Activated CD4-positive, alpha-beta T cell treated with anti-CD3 and anti-CD28 coated beads, Interleukin-2, amount 50 U/mL, for 24 hours (primary cell): ENCODE results near the gene GRAP.
A peak's percentile ranks its signal among the peaks of the same experiment; 100 is the strongest.

Experiments used
- DNase-seq, 2 donors: peaks; one replicate each; pipeline ENCODE4 v3.0.0-alpha.2; 2020; ENCODE audit warnings: low read depth in 1 of 2, low spot score in 1 of 2

Gene GRAP

GRCh38 chr17:19019041-19019941, 27.5 kb downstream of the GRAP start:
- DNase-seq: no peak

- no peak for DNase-seq
Observed at GRCh38 chr17:19018600-19018950, 28.2 kb downstream of the GRAP start.

GRCh38 chr17:19017804-19018599, 28.8 kb downstream of the GRAP start:
- no peak for DNase-seq

DNA sequence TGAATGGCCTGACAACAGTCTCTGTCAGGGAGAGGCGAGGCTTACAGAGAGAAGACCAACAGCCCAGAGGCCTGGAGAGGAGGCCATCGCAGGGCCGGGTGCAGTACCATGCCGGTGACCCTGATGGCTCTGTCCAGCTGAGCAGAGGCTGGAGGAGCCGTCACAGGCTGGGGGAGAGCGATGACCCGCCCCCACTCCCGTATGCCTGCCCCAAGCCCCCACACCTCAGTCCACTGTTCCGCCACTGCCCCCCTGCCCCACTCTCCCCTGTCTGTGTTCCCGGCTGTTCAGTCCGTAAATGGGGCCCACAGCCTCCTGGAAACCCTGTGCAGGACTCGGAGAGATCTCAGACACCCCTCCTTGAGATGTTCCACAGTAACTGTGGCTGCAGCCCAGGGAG, 29.4 kb downstream of the GRAP start:
- no peak for DNase-seq

DNA sequence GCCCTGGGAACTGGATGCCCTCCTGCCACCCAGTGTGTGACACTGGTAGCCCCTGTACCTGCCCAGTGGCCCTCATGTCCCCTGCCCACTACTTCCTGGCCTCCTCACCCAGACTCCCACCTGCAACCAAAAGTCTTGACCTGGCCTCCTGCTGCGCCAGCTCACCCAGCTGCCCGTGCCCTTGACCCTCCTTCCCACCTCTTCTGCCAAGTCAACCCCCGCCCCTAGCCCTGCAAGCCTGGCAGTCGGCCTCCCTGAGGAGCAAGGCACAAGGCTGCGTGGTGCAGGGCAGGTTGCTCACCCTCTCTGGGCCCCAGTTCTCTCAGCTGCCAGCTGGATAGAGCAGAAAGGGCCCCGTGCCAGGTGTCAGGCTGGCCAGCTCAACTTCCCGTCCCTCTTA, 29.9 kb downstream of the GRAP start:
- DNase-seq: no peak

DNA sequence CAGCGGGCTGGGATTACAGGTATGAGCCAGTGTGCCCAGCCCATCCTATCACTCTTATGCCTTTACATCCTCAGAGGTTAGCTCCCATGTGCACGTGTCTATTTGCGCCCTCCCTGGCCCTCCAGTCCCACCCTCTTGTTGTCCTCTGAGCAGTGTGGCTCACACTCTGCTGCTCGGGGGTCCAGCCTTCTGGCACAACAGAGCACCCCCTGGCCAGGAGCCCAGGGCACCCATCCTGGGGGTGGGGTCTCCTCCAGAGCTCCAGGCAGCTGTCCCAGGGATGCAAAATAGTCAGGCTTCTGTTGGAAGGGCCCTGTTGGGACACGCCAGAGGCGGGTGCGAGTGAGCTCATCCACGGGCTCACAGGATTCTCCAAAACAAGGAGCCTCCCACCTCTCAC, 30.5 kb downstream of the GRAP start:
- DNase-seq: no peak

DNA sequence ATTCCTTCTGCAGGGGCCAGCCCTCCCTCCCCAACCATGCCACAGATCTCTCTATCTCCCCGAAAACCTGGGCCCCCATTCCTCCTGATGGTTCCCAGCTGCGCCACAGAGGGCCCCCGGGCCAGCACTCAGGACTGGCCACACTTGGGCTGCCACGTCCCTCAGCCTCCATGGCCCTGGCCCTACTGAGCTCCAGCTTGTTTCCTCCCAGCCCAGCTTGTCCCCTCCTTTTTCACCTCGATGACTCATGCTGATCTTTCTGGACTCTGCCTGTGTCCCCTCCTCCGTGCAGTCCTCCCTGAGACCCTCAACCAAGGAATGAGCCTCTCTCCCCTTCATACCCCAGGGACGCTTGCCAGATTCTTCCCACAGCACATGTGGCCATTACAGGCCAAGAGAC, 31.3 kb downstream of the GRAP start:
- DNase-seq: no peak

- no peak for DNase-seq
Observed at GRCh38 chr17:19014628-19015215, 32.0 kb downstream of the GRAP start.

- DNase-seq: no peak
Observed at GRCh38 chr17:19013806-19014627, 32.7 kb downstream of the GRAP start.

DNA sequence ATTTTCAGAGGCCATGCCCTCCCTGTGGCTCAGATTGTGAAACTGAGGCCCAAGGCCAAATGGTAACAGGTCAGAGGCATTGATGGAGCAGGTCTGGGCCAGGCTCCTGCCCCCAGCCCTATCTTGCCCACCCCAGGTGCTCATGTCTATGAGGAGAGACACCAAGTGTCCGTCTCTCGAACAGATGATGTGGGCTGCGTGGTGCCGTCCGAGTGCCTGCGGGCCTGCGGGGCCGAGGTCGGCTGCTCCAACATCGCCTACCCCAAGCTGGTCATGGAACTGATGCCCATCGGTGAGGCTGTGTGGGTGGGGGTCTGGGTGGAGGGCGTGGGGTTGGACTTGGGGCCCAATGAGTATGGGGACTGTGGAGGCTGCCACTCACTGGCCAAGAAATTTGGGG, 33.5 kb downstream of the GRAP start:
- DNase-seq: no peak

- no peak for DNase-seq
Observed at GRCh38 chr17:19012171-19013080, 34.3 kb downstream of the GRAP start.

- DNase-seq: no peak
Observed at GRCh38 chr17:19011581-19011980, 35.2 kb downstream of the GRAP start.

DNA sequence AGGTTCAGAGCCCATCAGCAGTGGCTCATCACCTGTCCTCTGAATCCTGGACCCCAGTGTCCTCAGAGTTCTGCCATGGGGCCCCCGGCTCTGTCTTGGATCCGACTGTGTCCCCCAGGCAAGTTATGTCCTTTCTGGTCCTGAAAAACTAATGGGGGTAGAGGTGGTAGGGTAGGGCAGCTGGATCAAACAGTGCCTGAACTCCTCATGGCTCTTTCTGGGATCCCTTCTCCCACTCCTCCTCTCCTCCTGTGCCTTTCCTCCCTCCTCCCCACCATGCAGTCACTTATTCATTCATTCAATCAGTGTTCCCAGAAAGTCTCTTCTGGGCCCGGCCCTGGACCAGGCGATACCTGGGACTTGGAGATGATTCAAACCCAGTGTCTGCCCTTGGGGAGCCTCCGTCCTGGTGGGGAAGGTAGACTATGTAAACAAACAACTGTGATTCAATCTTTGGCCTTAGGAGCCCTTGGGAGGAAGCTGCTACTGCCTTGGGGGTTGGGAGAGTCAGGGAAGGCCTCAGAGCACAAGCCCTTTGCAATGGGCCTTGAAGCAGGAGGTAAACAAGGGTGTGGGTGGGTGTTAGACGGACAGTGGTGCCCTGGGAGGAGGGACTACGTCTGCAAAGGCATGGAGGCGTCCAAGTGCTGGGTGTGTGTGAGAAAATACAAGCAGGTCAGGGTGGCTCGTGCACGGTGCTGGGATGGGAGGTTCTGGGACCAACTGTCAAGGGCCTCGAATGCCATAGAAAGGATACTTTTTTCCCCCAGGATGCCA, 35.8 kb downstream of the GRAP start:
- DNase-seq: no peak

DNA sequence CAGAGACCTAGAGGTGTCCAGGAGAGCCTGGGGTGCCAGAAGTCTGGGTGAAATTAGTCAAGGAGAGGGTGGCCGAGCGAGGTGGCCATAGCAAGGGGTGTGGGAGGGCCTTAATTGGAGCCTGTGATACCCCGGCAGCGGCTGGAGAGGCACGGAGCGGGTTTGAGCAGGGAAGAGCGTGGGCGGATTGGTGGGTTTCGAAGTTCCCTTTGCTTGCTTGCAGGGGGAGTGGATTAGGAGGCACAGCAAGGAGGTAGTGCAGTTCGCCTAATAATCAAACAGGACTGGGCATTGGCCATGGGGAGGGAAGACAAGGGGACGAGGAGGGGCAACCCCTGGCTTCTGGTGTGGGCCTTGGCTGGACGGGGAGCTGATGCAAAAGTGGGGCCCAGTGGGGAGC, 36.8 kb downstream of the GRAP start:
- no peak for DNase-seq

DNA sequence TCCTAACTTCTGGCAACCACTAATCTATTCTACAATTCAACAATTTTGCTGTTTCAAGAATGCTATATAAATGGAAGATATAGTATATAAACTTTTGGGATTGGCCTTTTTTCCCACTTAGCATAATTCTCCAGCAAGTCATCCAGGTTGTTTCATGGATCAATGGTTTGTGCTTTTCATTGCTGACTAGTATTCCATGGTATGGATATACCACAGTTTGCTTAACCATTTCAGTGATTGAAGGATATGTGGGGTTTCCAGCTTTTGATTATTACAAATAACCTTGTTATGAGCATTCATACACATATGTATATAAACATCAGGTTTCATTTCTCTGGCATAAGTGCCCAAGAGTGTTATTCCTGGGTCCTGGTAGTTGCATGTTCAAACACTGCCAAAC, 40.1 kb downstream of the GRAP start:
- DNase-seq: no peak

- no peak for DNase-seq
Observed at GRCh38 chr17:19005789-19006430, 40.8 kb downstream of the GRAP start.

GRCh38 chr17:19005137-19005773, 41.5 kb downstream of the GRAP start:
- no peak for DNase-seq

GRCh38 chr17:19004421-19005136, 42.2 kb downstream of the GRAP start, which contains the start of gene FAM83G:
Gene FAM83G (minus strand): TSS chr17:19004764. CDS start chr17:19004041, 723 bp downstream.
- peak; percentile 79 to 82 for DNase-seq
